Activated T-helper 2 cell treated with anti-CD3 and anti-CD28 coated beads, Interferon-gamma antibody, Interleukin-2, Interleukin-4, amounts not matched to agents 10 μg/mL and 5 μg/mL and 100 μg/mL, durations not matched to agents 14 hours and 24 hours and 36 hours (primary cell): Measurements from ENCODE around the gene PARP16. TPM values are rescaled to one million over a fixed set of nuclear protein-coding genes. Genes with fewer than 3 reads are reported as not detected.

ENCODE experiments used
- DNase-seq: peaks from one replicate; pipeline ENCODE4 v3.0.0; 2021; ENCODE audit warnings: low spot score
- H3K27ac Mint-ChIP-seq: one replicate; pipeline ENCODE4 v1.8.0; 2021; ENCODE audit warnings: mixed read lengths
- H3K27me3 Mint-ChIP-seq: one replicate; pipeline ENCODE4 v1.8.0; 2021; ENCODE audit warnings: low read depth, mixed read lengths
- H3K36me3 Mint-ChIP-seq: one replicate; pipeline ENCODE4 v1.8.0; 2021; ENCODE audit warnings: low read depth, mixed read lengths
- H3K4me1 Mint-ChIP-seq: one replicate; pipeline ENCODE4 v1.8.0; 2021; ENCODE audit warnings: low read depth, mixed read lengths
- H3K4me3 Mint-ChIP-seq: one replicate; pipeline ENCODE4 v1.8.0; 2021; ENCODE audit warnings: low read depth, mild to moderate bottlenecking, moderate library complexity, mixed read lengths
- H3K9me3 Mint-ChIP-seq: one replicate; pipeline ENCODE4 v1.8.0; 2021; ENCODE audit warnings: mixed read lengths
- intact Hi-C: fragments of 100-400 bp; cut with micrococcal nuclease; formaldehyde crosslinking; loops from one replicate; pipeline ENCODE4 v1.15.1; 2023
- total RNA-seq: library from RNA; stranded (reverse); gene quantifications from 2 replicates; pipeline ENCODE4 v1.2.3, GENCODE V29; 2022

PARP16 gene
- total RNA-seq, 1 donor from 2014 or later = 11.5 TPM

GRCh38 chr15:65328506-65329287 lies 42.0 kb upstream of the PARP16 start:
- H3K27ac Mint-ChIP-seq = no peak overlapping the region
- no peaks in the 10 kb centered on the region for H3K9me3 Mint-ChIP-seq

GRCh38 chr15:65327651-65328393 lies 41.1 kb upstream of the PARP16 start:
- H3K36me3 Mint-ChIP-seq = no peaks in the 10 kb centered on the region
- H3K9me3 Mint-ChIP-seq = no peaks in the 10 kb centered on the region
- intact Hi-C loops = no loop called here
- H3K4me3 Mint-ChIP-seq = no peak overlapping the region
- no peak overlapping the region for H3K27ac Mint-ChIP-seq
- no peaks in the 10 kb centered on the region for H3K4me1 Mint-ChIP-seq
- H3K27me3 Mint-ChIP-seq = peaks cover 4% of the 10 kb centered on the region
- DNase-seq = no peak

More at GRCh38 chr15:65328506-65329287, 42.0 kb upstream of the PARP16 start:
- Mint-ChIP-seq H3K27me3 (peaks cover 4% of the 10 kb centered on the region), H3K4me3 (no peak overlapping the region), H3K36me3 (no peaks in the 10 kb centered on the region), H3K4me1 (no peaks in the 10 kb centered on the region)
- intact Hi-C loops = no loop called here
- DNase-seq = no peak

GRCh38 chr15:65326818-65327217 lies 40.1 kb upstream of the PARP16 start:
- Mint-ChIP-seq H3K36me3 (no peaks in the 10 kb centered on the region), H3K4me3 (no peak overlapping the region), H3K4me1 (no peaks in the 10 kb centered on the region), H3K9me3 (no peaks in the 10 kb centered on the region), H3K27ac (no peak overlapping the region), H3K27me3 (peaks cover 7% of the 10 kb centered on the region)
- DNase-seq = no peak
- intact Hi-C loops = no loop called here

GRCh38 chr15:65326117-65326526 lies 39.4 kb upstream of the PARP16 start:
- no peak for DNase-seq
- no peak overlapping the region for H3K4me3 Mint-ChIP-seq
- no peak overlapping the region for H3K27ac Mint-ChIP-seq
- no peaks in the 10 kb centered on the region for H3K9me3 Mint-ChIP-seq
- H3K27me3 Mint-ChIP-seq = peaks cover 10% of the 10 kb centered on the region
- no peaks in the 10 kb centered on the region for H3K4me1 Mint-ChIP-seq
- intact Hi-C loops = no loop called here
- H3K36me3 Mint-ChIP-seq = no peaks in the 10 kb centered on the region

DNA sequence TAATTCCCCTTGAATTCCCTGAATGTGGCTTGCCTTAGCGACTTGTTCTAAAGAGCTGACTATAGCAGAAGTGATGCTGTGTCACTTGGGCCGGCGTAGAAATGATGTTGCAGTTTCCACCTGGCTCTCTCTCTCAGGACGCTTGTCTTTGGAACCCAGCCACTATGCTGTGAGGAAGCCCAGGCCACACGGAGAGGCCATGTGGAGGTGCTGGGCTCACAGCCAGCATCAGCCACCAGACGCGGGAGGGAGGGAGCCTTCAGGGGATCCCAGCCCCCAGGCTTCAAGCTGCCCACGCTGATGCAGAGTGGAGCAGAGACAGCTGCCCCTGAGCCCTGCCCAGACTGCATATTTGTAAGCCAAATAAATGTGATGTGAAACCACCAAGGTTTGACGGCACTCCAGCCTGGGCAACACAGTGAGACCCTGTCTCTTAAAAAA lies 36.4 kb upstream of the PARP16 start:
- DNase-seq = no peak
- H3K4me3 Mint-ChIP-seq = no peak overlapping the region
- no peaks in the 10 kb centered on the region for H3K9me3 Mint-ChIP-seq
- H3K36me3 Mint-ChIP-seq = no peaks in the 10 kb centered on the region
- peaks cover 14% of the 10 kb centered on the region for H3K27me3 Mint-ChIP-seq
- no peaks in the 10 kb centered on the region for H3K4me1 Mint-ChIP-seq
- no peak overlapping the region for H3K27ac Mint-ChIP-seq
- intact Hi-C loops = no loop called here

GRCh38 chr15:65318870-65319356 lies 32.2 kb upstream of the PARP16 start:
- DNase-seq = peak; percentile 66
- Mint-ChIP-seq H3K4me1 (no peaks in the 10 kb centered on the region), H3K9me3 (no peaks in the 10 kb centered on the region), H3K4me3 (no peak overlapping the region), H3K27ac (no peak overlapping the region), H3K27me3 (peaks cover 10% of the 10 kb centered on the region), H3K36me3 (no peaks in the 10 kb centered on the region)
- intact Hi-C loops = loop anchor here (1.0 to 5.0 kb wide), 2 partner anchors 66 to 83 kb away; no protein-coding TSS in a partner anchor

- no peak for DNase-seq
- intact Hi-C loops = no loop called here
- Mint-ChIP-seq H3K9me3 (no peaks in the 10 kb centered on the region), H3K4me1 (no peaks in the 10 kb centered on the region), H3K27me3 (peaks cover 2% of the 10 kb centered on the region), H3K36me3 (no peaks in the 10 kb centered on the region), H3K4me3 (no peak overlapping the region), H3K27ac (no peak overlapping the region)
Observed at GRCh38 chr15:65312400-65312916, 25.8 kb upstream of the PARP16 start.

DNA sequence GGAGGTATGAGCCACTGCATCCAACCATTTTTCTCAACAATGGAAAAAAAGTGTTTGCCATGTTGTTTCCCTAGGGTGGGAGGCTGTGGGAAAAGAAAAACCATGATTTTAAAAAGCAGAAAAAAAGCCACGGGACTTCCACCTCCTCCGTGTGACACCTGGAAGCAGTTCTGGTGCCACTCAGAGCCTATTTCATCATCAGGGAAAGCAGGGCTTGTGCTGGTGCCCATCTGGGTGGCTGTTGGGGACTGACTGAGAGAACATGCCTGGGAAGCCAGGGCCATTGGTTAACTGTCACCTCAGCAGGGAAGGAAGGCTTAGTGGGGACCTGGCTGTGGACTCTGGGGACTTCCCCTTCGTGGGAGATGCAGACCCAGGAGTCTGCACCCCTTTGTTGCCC lies 25.1 kb upstream of the PARP16 start:
- Mint-ChIP-seq H3K4me3 (no peak overlapping the region), H3K36me3 (no peaks in the 10 kb centered on the region), H3K27me3 (peaks cover 2% of the 10 kb centered on the region), H3K4me1 (no peaks in the 10 kb centered on the region), H3K9me3 (no peaks in the 10 kb centered on the region), H3K27ac (no peak overlapping the region)
- DNase-seq = no peak
- intact Hi-C loops = no loop called here

GRCh38 chr15:65310431-65311137 lies 23.9 kb upstream of the PARP16 start:
- Mint-ChIP-seq H3K4me1 (peaks cover 6% of the 10 kb centered on the region), H3K4me3 (no peak overlapping the region), H3K9me3 (no peaks in the 10 kb centered on the region), H3K27ac (no peak overlapping the region), H3K36me3 (no peaks in the 10 kb centered on the region), H3K27me3 (peaks cover 2% of the 10 kb centered on the region)
- no peak for DNase-seq
- intact Hi-C loops = no loop called here

DNA sequence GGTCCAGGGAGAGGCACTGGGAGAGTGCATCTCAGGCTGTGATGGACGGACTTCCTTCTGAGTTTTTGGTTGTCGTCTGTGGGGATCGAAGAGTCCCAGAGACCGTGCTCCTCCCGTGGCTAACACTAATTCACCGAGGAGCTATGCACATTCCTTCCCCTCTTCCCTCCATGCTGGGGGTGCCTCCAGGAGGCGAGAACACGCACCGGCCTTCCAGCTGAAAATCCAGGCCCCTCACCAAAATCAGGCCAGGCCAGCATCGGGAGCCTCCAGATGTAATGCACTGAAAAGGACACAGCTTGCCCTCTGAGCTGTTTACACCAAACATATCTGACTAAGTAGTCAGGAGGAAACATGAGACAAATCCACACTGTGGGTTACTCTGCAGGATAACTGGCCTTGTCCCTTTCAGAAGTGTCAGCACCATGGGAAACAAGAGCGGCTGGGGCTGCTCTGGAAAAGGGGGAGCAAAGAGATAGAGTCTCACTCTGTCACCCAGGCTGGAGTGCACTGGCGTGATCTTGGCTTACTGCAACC lies 23.3 kb upstream of the PARP16 start:
- intact Hi-C loops = loop anchor here (10.0 kb wide), 1 partner anchor 485 kb away; the partner anchor contains the start of gene PIF1
- no peak for DNase-seq
- peaks cover 2% of the 10 kb centered on the region for H3K27me3 Mint-ChIP-seq
- no peaks in the 10 kb centered on the region for H3K36me3 Mint-ChIP-seq
- H3K9me3 Mint-ChIP-seq = no peaks in the 10 kb centered on the region
- no peak overlapping the region for H3K4me3 Mint-ChIP-seq
- H3K4me1 Mint-ChIP-seq = peaks cover 8% of the 10 kb centered on the region
- no peak overlapping the region for H3K27ac Mint-ChIP-seq

DNA sequence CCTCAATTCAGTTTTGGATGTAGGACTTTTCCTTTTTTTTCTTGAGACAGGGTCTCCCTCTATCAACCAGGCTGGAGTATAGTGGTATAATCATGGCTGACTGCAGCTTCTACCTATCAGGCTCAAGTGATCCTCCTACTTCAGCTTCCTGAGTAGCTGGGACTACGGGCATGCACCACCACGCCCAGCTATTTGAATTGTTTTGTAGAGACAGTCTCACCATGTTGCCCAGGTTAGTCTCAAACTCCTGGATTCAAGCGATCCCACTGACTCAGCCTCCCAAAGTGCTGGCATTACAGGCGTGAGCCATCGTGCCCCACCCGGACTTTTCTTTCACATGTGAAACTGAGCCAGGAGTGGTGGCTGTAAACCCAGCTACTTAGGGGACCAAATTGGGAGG lies 21.3 kb upstream of the PARP16 start:
- intact Hi-C loops = loop anchor here (10.0 kb wide), 1 partner anchor 483 kb away; the partner anchor contains the start of gene PIF1
- DNase-seq = no peak
- no peak overlapping the region for H3K4me3 Mint-ChIP-seq
- peaks cover 22% of the 10 kb centered on the region for H3K4me1 Mint-ChIP-seq
- H3K9me3 Mint-ChIP-seq = no peaks in the 10 kb centered on the region
- peaks cover 2% of the 10 kb centered on the region for H3K27me3 Mint-ChIP-seq
- H3K27ac Mint-ChIP-seq = no peak overlapping the region
- H3K36me3 Mint-ChIP-seq = no peaks in the 10 kb centered on the region

DNA sequence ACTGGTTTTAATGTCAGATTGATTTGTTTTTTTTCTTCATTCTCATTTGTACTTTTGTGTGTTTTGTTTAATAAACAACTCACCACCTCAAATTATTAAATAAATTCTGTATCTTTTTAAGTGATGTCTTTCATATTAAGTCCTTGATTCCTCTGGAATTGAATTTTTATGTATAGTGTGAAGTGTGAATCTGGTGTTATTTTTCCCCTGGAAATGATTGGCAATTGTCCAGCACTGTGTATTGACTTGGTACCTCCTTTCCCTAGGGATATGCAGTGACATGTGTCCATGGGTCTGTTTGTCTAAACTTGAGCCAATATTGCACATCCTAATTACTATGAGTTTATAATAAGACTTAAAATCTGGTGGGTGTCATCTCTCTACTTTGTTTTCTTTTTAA lies 19.9 kb upstream of the PARP16 start:
- intact Hi-C loops = loop anchor here (10.0 kb wide), 1 partner anchor 482 kb away; the partner anchor contains the start of gene PIF1
- Mint-ChIP-seq H3K9me3 (no peaks in the 10 kb centered on the region), H3K4me3 (no peak overlapping the region), H3K4me1 (peaks cover 22% of the 10 kb centered on the region), H3K36me3 (no peaks in the 10 kb centered on the region), H3K27me3 (no peaks in the 10 kb centered on the region), H3K27ac (no peak overlapping the region)
- DNase-seq = no peak
